Stimulated activated naive B cell treated with anti-CD40 and anti-IgM and Interleukin-4, amounts not matched to agents 10 μg/mL and 1 μg/mL and 100 μg/mL, for 72 hours (primary cell): Measurements from ENCODE around the gene SPAG16.
"Not testable (repeated sequence)": the region's sequence is repeated elsewhere in the genome, so short reads cannot be mapped to it uniquely, and the experiment has no call there.

Experiments used
- ATAC-seq, 2 donors: fragments of 150-1000 bp; cut with Tn5 transposase; replicated peaks; 2 replicates each; pipeline ENCODE4 v1.10.0; 2021; ENCODE audit warnings: moderate library complexity in 1 of 2
- DNase-seq: peaks from one replicate; pipeline ENCODE4 v3.0.0; 2021
- H3K27ac Mint-ChIP-seq: one replicate; pipeline ENCODE4 v1.8.0; 2022; ENCODE audit warnings: mild to moderate bottlenecking, mixed read lengths
- H3K27me3 Mint-ChIP-seq, 2 donors: one replicate each; pipeline ENCODE4 v1.8.0; 2022; ENCODE audit warnings: mixed read lengths in 2 of 2
- H3K36me3 Mint-ChIP-seq, 2 donors: one replicate each; pipeline ENCODE4 v1.8.0; 2022; ENCODE audit warnings: mixed read lengths in 2 of 2, mild to moderate bottlenecking in 1 of 2
- H3K4me1 Mint-ChIP-seq, 2 donors: one replicate each; pipeline ENCODE4 v1.8.0; 2022; ENCODE audit warnings: mixed read lengths in 2 of 2, mild to moderate bottlenecking in 1 of 2
- H3K4me3 Mint-ChIP-seq, 2 donors: one replicate each; pipeline ENCODE4 v1.8.0; 2022; ENCODE audit warnings: mild to moderate bottlenecking in 2 of 2, mixed read lengths in 2 of 2, moderate library complexity in 1 of 2
- H3K9me3 Mint-ChIP-seq, 2 donors: one replicate each; pipeline ENCODE4 v1.8.0; 2022; ENCODE audit warnings: mixed read lengths in 2 of 2, mild to moderate bottlenecking in 1 of 2

Gene SPAG16

DNA sequence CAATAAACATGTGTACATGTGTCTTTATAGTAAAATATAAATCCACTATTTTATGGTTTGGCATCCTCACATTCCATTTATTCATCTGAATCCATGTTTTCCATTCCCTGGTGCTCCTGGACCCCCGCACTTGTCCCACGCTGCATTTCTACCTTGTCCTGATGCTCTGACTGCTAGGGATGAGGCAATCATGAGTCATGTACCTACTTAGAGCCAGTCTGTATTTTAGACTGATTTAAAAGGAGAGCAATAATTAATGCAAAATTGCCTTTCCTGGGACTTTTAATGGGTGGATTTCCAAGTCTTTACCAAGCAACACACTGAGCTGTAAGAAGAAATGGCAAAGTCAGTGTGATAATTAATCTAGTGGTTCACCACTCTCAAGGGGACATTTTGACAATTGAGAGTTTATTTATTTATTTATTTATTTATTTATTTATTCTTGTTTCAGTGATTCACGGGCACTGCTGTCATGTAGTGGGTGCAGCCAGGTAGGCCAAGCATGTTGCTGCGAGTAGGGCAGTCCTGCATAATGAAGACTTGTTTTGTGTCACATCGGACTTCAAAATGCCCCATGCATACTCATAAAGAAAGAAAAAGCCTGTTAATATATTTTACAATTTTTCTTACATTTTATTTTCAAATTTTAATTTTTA is 707.3 kb downstream of the SPAG16 start:
- ATAC-seq (no peak), DNase-seq (no peak)
- H3K36me3 Mint-ChIP-seq = no peaks in the 10 kb centered on the region
- no peaks in the 10 kb centered on the region for H3K27me3 Mint-ChIP-seq
- H3K9me3 Mint-ChIP-seq = peaks cover 0 to 2% of the 10 kb centered on the region in 2 donors
- no peaks in the 10 kb centered on the region for H3K4me1 Mint-ChIP-seq
- no peak overlapping the region for H3K4me3 Mint-ChIP-seq
- no peak overlapping the region for H3K27ac Mint-ChIP-seq

DNA sequence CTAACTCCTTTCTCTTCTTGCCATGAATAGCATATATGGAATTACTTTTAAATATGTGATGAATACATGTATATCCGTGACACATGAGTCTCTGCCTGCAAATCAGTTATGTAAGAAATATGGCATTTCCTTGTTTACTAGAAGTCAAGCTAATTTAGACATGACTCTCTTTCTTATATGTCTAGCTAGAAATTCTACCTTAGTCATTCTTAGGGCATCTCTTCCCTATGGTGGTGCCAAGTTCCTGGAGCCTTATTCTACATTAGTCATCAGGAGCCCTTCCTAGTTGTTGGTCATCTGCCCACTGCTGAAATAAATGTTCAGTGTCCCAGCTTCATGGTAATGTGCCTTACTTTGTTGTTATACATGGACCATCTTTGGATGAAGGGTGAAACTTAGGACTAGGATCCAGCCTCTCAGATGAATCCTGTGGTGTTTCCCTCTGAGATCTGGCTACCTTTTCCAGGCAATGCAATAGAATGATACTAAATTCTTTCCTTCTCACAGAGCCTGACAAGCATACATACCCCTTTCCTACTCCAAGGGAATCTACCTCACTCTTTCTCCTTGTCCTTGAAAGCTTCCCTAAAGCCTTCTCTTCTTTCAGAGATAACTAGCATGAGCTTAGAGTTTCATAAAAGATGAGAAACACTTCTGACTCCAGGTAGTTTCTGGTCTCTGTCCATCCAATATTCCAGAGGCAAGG is 711.3 kb downstream of the SPAG16 start:
- Mint-ChIP-seq H3K27ac (no peak overlapping the region), H3K4me1 (no peaks in the 10 kb centered on the region), H3K4me3 (no peak overlapping the region), H3K36me3 (no peaks in the 10 kb centered on the region), H3K27me3 (no peaks in the 10 kb centered on the region), H3K9me3 (peaks cover 5% of the 10 kb centered on the region in 2 donors)
- DNase-seq (no peak), ATAC-seq (no peak)

- DNase-seq, H3K27me3 Mint-ChIP-seq, H3K27ac Mint-ChIP-seq, H3K4me1 Mint-ChIP-seq, H3K4me3 Mint-ChIP-seq, H3K36me3 Mint-ChIP-seq, H3K9me3 Mint-ChIP-seq, ATAC-seq: not testable (repeated sequence)
These were observed 714.7 kb downstream of the SPAG16 start for GRCh38 chr2:213998976-213999375.

- Mint-ChIP-seq H3K27ac (no peak overlapping the region), H3K4me3 (no peak overlapping the region), H3K9me3 (peaks cover 3 to 7% of the 10 kb centered on the region in 2 donors), H3K36me3 (no peaks in the 10 kb centered on the region), H3K27me3 (no peaks in the 10 kb centered on the region), H3K4me1 (no peaks in the 10 kb centered on the region)
- no peak for DNase-seq
- ATAC-seq = no peak
These were observed 720.2 kb downstream of the SPAG16 start for GRCh38 chr2:214004463-214004862.

DNA sequence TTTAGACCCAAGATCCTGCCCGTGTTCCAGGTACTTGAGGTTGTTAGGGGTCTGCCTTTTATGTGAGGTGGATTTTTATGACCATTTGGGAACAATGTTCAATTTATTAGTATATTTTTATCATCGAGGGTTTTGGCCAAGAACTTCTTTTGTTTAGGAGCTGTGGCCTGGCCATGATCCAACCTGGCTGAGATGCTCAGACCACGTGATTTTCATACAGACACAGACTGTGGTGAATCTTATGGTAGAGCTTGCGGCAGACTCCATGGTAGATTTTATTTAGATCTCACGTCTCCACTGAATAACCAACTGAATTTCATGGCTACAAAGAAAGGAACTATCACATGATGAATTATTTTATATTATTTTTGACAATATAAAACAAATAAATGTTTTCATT is 721.1 kb downstream of the SPAG16 start:
- peaks cover 0 to 7% of the 10 kb centered on the region in 2 donors for H3K9me3 Mint-ChIP-seq
- H3K27me3 Mint-ChIP-seq = no peaks in the 10 kb centered on the region
- no peak for ATAC-seq
- DNase-seq = no peak
- no peaks in the 10 kb centered on the region for H3K36me3 Mint-ChIP-seq
- H3K4me1 Mint-ChIP-seq = no peaks in the 10 kb centered on the region
- no peak overlapping the region for H3K27ac Mint-ChIP-seq
- H3K4me3 Mint-ChIP-seq = no peak overlapping the region

GRCh38 chr2:214006601-214007000 is 722.3 kb downstream of the SPAG16 start:
- ATAC-seq (no peak), DNase-seq (no peak)
- Mint-ChIP-seq H3K4me1 (no peaks in the 10 kb centered on the region), H3K36me3 (no peaks in the 10 kb centered on the region), H3K27ac (no peak overlapping the region), H3K9me3 (peaks cover 0 to 7% of the 10 kb centered on the region in 2 donors), H3K4me3 (no peak overlapping the region), H3K27me3 (no peaks in the 10 kb centered on the region)

DNA sequence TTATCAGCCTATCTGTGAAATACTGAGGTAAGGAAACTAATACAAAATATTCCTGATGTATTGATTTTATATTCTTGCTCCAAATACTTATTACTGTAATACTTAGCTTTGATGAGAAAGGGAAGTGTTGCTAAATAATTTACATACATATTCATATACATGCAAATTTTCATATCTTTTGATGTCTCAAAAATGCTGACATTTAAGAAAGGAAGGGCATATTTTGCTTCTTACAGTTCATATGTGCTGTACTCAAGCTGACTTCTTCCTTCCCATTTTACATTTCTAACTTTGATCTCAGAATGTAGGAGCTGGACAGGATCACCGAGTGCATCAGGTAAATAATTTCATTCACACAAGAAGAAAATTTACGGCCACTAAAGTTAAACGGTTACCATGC is 727.4 kb downstream of the SPAG16 start:
- ATAC-seq (no peak), DNase-seq (no peak)
- Mint-ChIP-seq H3K27ac (no peak overlapping the region), H3K9me3 (peaks cover 3 to 7% of the 10 kb centered on the region in 2 donors), H3K4me1 (no peaks in the 10 kb centered on the region), H3K4me3 (no peak overlapping the region), H3K36me3 (no peaks in the 10 kb centered on the region), H3K27me3 (no peaks in the 10 kb centered on the region)

DNA sequence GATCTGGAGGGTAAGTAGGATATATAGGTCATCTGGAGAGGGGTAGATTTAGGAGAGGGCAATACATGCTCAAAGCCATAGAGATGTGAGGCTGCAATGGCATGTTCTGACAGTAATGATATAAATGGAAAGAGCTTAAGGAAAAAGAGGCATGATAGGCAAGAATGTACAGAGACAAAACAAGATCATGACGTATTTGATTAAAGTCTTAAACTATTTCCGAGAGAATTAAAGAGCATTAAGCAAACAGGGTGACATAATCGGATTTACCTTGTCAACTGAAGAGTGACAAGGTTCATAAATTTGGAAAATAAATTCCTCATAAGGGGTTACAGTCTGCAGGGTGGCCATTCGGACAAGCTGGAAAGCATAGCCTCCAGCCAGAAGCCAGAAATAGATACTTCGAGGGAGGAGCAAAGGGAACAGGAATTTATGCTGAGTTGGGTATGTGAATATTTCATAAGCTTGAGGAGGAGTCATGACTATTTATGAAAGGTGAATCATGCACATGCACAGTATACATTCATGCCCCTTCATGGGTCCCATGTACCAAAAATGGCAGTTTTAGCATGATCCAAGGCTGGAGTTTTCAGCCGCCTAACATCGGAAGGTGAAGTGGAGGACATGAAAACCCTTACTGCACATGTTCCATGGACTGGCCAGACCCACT is 730.4 kb downstream of the SPAG16 start:
- Mint-ChIP-seq H3K9me3 (peaks cover 0 to 3% of the 10 kb centered on the region in 2 donors), H3K36me3 (no peaks in the 10 kb centered on the region), H3K27ac (no peak overlapping the region), H3K4me3 (no peak overlapping the region), H3K27me3 (no peaks in the 10 kb centered on the region), H3K4me1 (no peaks in the 10 kb centered on the region)
- ATAC-seq (no peak), DNase-seq (no peak)

- Mint-ChIP-seq H3K4me1 (no peaks in the 10 kb centered on the region), H3K4me3 (no peak overlapping the region), H3K9me3 (peaks cover 0 to 3% of the 10 kb centered on the region in 2 donors), H3K36me3 (no peaks in the 10 kb centered on the region), H3K27ac (no peak overlapping the region), H3K27me3 (no peaks in the 10 kb centered on the region)
- ATAC-seq (peak in 1 of 2 donors; percentile 16), DNase-seq (no peak)
These were observed 735.1 kb downstream of the SPAG16 start for GRCh38 chr2:214019229-214019972.

DNA sequence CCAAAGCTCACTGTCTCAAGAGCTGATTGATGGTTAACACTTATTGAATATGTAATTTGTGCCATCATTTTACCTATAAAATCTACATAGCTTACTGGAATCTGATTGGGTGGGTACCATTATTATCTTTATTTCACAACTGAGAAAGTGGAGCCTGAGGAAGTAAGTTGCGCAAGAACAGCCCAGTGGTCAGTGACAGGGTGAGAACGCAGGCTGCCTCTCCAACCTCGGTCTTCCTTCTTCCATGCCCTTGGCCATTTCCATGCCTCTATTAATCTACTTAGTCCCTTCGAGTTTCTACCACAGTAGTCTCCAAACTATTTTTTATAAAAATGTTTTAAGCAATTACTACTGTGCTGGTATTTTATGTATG is 735.7 kb downstream of the SPAG16 start:
- DNase-seq (no peak), ATAC-seq (no peak)
- no peaks in the 10 kb centered on the region for H3K36me3 Mint-ChIP-seq
- H3K27me3 Mint-ChIP-seq = no peaks in the 10 kb centered on the region
- H3K4me3 Mint-ChIP-seq = no peak overlapping the region
- peaks cover 0 to 3% of the 10 kb centered on the region in 2 donors for H3K9me3 Mint-ChIP-seq
- no peak overlapping the region for H3K27ac Mint-ChIP-seq
- no peaks in the 10 kb centered on the region for H3K4me1 Mint-ChIP-seq

DNA sequence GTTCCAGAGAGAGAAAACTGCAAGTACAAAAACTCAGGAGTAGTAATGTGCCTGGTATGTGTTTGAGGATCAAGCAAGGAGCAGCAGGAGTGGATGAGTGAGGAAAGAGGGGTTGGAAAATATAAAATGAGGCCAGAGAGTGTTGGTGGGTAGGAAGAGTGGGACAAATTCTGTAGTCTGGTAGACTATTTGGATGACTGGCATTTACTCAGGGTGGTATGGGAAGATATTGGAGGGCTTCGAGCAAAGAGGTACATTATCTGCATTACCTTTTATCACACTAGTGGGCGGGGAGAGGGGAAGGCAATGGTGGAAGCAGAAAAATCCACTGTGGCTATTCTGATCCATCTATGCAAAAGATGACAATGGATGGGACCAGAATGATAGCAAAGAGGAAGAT is 744.9 kb downstream of the SPAG16 start:
- H3K4me1 Mint-ChIP-seq = no peaks in the 10 kb centered on the region
- no peaks in the 10 kb centered on the region for H3K27me3 Mint-ChIP-seq
- no peaks in the 10 kb centered on the region for H3K36me3 Mint-ChIP-seq
- DNase-seq (no peak), ATAC-seq (no peak)
- H3K27ac Mint-ChIP-seq = no peak overlapping the region
- H3K9me3 Mint-ChIP-seq = no peaks in the 10 kb centered on the region
- no peak overlapping the region for H3K4me3 Mint-ChIP-seq

DNA sequence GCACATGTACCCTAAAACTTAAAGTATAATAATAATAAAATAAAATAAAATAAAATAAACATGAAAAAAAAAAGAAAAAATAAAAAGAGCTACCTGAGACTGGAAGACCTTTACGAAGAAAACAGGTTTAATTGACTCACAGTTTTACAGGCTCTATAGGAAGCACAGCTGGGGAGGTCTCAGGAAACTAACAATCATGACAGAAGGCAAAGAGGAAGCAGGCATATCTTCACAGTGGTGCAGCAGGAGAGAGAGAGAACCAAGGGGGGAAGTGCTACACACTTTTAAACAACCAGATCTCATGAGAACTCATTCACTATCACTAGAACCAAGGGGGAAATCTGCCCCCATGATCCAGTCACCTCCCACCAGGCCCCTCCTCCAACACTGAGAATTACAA is 747.3 kb downstream of the SPAG16 start:
- no peaks in the 10 kb centered on the region for H3K4me1 Mint-ChIP-seq
- H3K36me3 Mint-ChIP-seq = no peaks in the 10 kb centered on the region
- DNase-seq (no peak), ATAC-seq (no peak)
- H3K4me3 Mint-ChIP-seq = no peak overlapping the region
- no peaks in the 10 kb centered on the region for H3K9me3 Mint-ChIP-seq
- no peaks in the 10 kb centered on the region for H3K27me3 Mint-ChIP-seq
- no peak overlapping the region for H3K27ac Mint-ChIP-seq

- H3K36me3 Mint-ChIP-seq = no peaks in the 10 kb centered on the region
- H3K27ac Mint-ChIP-seq = no peak overlapping the region
- peak in 1 of 2 donors; percentile 33 for ATAC-seq
- no peak overlapping the region for H3K4me3 Mint-ChIP-seq
- H3K27me3 Mint-ChIP-seq = no peaks in the 10 kb centered on the region
- no peaks in the 10 kb centered on the region for H3K9me3 Mint-ChIP-seq
- H3K4me1 Mint-ChIP-seq = no peaks in the 10 kb centered on the region
- no peak for DNase-seq
These were observed 750.2 kb downstream of the SPAG16 start for GRCh38 chr2:214034417-214034816.

GRCh38 chr2:214035091-214035852 is 751.0 kb downstream of the SPAG16 start:
- H3K36me3 Mint-ChIP-seq = no peaks in the 10 kb centered on the region
- no peaks in the 10 kb centered on the region for H3K4me1 Mint-ChIP-seq
- ATAC-seq = peak in 1 of 2 donors; percentile 16

More at GRCh38 chr2:214035091-214035852, 751.0 kb downstream of the SPAG16 start:
- Mint-ChIP-seq H3K4me3 (no peak overlapping the region), H3K9me3 (no peaks in the 10 kb centered on the region), H3K27me3 (no peaks in the 10 kb centered on the region), H3K27ac (no peak overlapping the region)
- no peak for DNase-seq
